Activated CD8-positive, alpha-beta memory T cell treated with anti-CD3 and anti-CD28 coated beads for 48 hours (primary cell): ENCODE results near the gene FCGR3A.
"Not testable (repeated sequence)": the region's sequence is repeated elsewhere in the genome, so short reads cannot be mapped to it uniquely, and the experiment has no call there.

Source experiments
- DNase-seq, 3 experiments: peaks; one replicate each; pipeline ENCODE4 v3.0.0-alpha.2; 2020; ENCODE audit warnings: low read depth in 2 of 3, low spot score in 2 of 3

FCGR3A gene

GRCh38 chr1:161531986-161532643 is 17.5 kb downstream of the FCGR3A start:
- DNase-seq = no peak

GRCh38 chr1:161530671-161531641 is 18.7 kb downstream of the FCGR3A start:
- DNase-seq = peak; percentile 82 to 98 (median 82)

DNA sequence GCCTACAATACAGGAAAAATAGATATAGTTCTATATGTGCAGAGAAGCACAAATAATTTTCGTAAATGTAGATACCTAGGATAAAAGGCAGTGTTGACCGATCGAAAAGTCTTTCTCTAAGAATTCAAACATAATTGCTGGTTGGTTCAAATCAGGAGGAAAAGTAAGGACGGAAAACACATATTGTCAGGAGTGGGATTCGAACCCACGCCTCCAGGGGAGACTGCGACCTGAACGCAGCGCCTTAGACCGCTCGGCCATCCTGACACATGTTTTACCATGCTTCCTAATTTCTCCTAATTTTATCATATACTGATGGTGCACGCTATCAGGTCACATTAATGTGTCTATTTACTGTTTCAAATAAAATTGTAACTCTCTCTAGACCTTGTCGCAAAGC is 19.5 kb downstream of the FCGR3A start:
- DNase-seq = peak; percentile 45 to 83 (median 50)

GRCh38 chr1:161529463-161530104 is 20.0 kb downstream of the FCGR3A start:
- not testable (repeated sequence) for DNase-seq

DNA sequence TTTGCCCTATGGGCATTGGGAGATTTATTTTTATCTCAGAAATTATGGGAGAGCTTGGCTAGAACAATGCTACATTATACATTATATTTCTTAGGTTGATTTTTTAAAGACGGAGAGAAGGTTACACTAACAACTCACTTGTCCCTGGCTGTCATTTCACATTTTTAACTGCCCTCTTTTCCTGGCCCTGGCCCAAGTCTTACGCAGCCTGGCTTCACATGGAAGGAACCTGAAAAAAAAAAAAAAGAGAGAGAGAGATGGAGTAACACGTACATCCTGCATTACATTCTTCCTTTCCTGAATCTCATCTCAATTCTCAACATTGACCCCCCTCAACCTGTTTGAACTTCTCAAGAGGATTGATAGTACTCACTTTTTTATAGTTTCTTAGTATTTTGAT is 21.1 kb downstream of the FCGR3A start:
- not testable (repeated sequence) for DNase-seq

DNA sequence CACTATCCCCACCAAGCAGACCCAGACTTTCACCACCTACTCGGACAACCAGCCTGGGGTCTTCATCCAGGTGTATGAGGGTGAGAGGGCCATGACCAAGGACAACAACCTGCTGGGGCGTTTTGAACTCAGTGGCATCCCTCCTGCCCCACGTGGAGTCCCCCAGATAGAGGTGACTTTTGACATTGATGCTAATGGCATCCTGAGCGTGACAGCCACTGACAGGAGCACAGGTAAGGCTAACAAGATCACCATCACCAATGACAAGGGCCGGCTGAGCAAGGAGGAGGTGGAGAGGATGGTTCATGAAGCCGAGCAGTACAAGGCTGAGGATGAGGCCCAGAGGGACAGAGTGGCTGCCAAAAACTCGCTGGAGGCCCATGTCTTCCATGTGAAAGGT is 23.7 kb downstream of the FCGR3A start:
- not testable (repeated sequence) for DNase-seq

- DNase-seq = not testable (repeated sequence)
These were observed 24.3 kb downstream of the FCGR3A start for GRCh38 chr1:161525321-161525720.

DNA sequence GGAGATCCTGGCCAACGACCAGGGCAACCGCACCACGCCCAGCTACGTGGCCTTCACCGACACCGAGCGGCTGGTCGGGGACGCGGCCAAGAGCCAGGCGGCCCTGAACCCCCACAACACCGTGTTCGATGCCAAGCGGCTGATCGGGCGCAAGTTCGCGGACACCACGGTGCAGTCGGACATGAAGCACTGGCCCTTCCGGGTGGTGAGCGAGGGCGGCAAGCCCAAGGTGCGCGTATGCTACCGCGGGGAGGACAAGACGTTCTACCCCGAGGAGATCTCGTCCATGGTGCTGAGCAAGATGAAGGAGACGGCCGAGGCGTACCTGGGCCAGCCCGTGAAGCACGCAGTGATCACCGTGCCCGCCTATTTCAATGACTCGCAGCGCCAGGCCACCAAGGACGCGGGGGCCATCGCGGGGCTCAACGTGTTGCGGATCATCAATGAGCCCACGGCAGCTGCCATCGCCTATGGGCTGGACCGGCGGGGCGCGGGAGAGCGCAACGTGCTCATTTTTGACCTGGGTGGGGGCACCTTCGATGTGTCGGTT is 24.8 kb downstream of the FCGR3A start:
- DNase-seq = not testable (repeated sequence)

- peak; percentile 49 to 98 (median 69) for DNase-seq
These were observed 25.5 kb downstream of the FCGR3A start, which contains the start of gene HSPA6 for GRCh38 chr1:161523817-161524741. Gene HSPA6 (plus strand): TSS chr1:161524540. CDS start chr1:161524659, 119 bp downstream.

GRCh38 chr1:161523041-161523816 is 26.4 kb downstream of the FCGR3A start:
- DNase-seq = not testable (repeated sequence)

DNA sequence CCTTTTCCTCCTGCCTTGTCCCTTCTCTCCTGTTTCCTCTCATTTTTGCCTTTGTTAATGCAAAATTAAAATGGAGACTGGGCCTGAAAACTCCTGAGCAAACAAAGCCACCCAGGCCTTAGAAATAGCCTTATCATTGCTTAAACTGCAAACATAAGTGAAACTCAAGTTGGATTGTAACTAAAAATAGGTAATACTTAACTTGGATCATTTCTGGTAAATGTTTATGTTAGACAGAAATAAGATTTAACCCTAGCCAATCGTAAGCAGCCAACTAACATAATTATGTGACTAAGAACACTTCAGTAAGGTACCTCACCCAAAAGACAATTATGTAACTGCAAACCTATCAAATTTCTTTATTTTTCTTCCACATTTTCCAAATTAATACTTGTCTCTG is 35.7 kb downstream of the FCGR3A start:
- DNase-seq = not testable (repeated sequence)

DNA sequence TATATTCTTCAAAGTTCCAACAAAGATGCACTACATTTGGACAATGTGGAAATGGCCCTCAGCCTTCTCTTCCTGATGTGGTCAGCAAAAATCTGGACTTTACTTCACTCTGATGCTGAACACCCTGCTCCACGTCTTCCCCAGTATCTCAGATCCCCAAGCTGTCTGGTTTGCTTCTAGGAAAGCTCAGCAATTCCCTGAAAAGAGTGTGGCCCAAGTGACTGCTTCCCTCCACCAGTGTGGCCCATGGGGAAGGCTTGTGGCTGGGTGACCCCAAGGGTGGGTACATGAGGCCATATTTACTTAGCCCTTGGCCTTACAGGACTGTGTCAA is 36.2 kb downstream of the FCGR3A start:
- not testable (repeated sequence) for DNase-seq

GRCh38 chr1:161512636-161513447 is 36.8 kb downstream of the FCGR3A start:
- DNase-seq = not testable (repeated sequence)

DNA sequence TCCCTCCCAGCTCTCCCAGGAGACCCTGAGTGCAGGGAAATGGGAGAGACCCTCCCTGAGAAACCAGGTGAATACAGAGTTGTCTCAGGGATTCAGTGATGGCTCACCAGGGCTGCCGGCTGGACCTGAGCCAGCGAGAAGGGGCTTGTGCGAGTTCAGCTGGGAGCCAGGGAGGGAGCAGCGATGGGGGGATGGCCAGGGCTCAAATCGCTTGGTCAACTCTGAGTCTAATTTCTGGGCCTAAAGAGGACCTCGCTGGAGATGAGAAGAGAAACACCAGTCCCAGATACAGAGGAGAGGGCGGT is 37.9 kb downstream of the FCGR3A start:
- DNase-seq = no peak

DNA sequence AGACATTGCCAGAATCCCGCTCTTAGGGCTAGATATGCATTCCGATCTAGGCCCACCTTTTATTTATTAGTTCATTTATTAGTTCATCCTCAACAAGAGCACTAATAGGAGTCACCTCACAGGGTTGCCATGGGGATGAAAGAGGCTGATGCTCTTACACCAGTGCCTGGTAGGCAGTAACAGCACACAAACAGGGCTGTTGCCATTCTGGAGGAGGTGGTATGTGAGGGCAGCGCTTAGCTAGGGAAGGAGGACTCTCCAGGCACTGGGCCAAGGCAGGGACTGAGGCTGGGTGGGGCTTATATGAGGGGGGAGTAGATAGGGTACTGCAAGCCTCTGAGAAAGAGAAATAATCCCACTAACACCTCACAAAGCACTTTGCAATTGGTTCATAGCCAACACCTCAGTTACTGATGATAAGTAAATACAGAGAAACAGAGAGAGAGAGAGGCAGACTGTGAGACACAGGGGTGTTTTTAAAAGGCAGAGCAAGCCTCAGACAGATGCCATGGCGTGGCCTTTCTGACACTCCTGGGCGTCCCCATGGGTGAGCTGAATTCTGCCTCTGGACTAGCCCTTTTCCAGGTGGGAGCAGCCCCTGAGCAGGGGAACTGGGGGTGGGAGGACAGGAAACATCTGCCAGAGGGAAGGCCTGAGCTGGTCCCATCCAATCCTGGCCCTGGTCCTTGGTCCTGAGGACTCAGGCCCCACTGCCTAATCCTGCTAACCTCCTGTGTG is 38.4 kb downstream of the FCGR3A start:
- DNase-seq = no peak

DNA sequence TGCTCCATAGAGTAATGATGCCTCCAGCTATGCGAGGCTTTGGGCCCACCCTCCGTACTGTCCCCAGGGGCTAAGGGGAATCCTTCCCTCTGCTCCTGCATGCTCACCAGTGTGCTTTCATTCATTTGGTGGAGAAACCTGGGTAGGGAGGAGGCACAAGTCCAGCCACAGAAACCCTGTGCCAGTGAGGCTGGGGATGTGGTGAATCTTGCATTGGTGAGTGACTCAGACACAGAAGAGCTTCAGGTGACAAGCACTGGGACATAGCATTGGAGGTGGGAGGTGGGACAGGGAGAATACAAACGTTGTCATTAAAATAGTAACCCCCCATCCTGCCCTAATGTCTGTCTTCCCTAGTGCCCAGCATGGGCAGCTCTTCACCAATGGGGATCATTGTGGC is 39.1 kb downstream of the FCGR3A start:
- DNase-seq = no peak

DNA sequence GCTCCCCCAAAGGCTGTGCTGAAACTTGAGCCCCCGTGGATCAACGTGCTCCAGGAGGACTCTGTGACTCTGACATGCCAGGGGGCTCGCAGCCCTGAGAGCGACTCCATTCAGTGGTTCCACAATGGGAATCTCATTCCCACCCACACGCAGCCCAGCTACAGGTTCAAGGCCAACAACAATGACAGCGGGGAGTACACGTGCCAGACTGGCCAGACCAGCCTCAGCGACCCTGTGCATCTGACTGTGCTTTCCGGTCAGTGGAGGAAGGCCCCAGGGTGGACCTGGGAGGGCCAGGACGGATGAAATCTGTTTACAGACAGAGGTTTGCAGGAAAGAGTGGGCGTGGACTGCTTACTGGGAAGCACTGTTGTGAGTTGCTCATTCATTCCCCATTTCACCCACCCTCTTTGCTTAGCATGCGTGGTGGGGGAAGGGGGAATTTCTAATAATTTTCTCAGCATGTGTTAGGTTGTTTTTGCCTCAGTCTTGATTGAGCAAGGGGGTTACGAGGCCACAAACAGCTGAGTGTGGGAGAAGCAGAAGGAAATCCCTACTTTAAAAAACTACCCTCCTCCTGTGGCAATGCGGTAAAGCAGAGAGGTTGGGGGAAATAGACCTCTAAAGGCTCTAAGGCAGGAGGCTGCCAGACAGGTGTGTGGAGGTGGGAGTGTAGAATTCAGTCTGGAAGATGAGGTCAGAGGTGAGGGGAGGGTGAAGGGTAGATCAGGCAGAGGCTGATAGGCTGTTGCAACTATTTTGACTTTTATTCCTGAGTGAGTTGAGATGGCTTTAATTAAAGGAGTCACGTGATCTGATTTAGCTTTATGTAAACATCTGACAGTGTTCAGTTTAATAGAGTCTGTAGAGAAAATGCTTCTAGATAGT is 43.0 kb downstream of the FCGR3A start:
- DNase-seq = no peak
